Measurements from ENCODE around the gene IRF9. TPM values are rescaled to one million over a fixed set of nuclear protein-coding genes. Genes with fewer than 3 reads are reported as not detected.
A peak's percentile ranks its signal among the peaks of the same experiment; 100 is the strongest.

The IRF9 gene
- total and polyA plus RNA-seq, 2 of the 13 experiments (the other 11 are each of a cell fraction or from before 2014, with no cell fraction given): 14.9 to 49.7 TPM

DNA sequence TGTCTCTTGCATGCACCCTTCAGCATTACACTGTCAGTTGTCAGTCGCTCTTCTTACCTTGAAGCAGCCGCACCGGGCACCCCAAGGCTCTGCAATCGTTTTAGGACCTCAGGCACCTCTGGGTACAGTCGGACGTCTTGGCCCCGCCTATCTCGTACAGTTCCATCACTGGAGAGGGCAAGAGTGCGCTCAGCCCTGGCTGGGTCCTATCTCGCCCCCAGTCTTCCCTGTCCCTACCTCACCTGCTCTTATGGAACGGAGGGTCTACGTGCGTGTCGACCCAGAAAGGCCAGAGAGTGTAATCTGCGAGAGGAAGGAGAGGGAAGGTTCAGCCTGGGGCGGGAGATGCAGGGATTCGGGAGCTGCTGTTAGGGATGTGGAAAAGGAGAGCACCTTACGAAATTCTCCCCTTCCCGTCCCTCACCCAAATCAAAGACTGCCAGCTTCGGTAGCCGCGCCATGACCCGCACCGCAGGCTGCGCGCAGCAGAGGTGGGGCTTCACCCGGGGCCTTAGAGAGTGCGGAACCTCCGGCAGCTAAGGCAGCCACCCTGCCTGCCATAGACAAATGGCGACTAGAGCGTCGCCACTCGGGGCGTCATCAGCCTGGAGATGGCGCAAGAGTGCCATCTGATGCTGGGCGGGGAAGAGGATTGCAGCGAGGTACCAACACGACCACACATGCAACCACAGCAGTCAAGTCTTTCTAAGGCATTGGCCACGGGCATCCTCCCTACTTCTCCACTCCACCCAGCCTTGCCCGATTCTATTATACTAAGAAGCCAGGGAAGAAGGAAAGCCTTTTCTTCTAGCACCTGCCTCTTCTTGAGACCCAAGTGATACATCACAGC, 54.7 kb downstream of the IRF9 start, which contains the start of gene MDP1 (continued):
- TF ChIP-seq U2AF2 (IDR thresholded peaks at IDR 0.05; ENCODE audit: low read depth, low read length) (0 out of 2 replicates have a peak, but pooled peaks have one; percentile 80), MAFK (conservative IDR thresholded peaks at IDR 0.05 in 1 of 2, IDR thresholded peaks at IDR 0.05 in 1 of 2; ENCODE audit: low read length in 2 of 2) (peak; percentile 6 to 49; a peak in 2 of 4 replicates), SRSF1 (optimal IDR thresholded peaks at IDR 0.05; ENCODE audit: low read depth, low read length) (peak; percentile 99), ZKSCAN1 (IDR thresholded peaks at IDR 0.05; ENCODE audit: low read length) (no peak), NBN (conservative IDR thresholded peaks at IDR 0.05) (no peak), SMARCE1 (IDR thresholded peaks at IDR 0.05; ENCODE audit: borderline replicate concordance) (no peak), GPN1 (CRISPR knock-in tag; IDR thresholded peaks at IDR 0.05; ENCODE audit: borderline replicate concordance) (peak; percentile 37; the same call in 1 of the 2 replicates), ZNF496 (CRISPR knock-in tag; IDR thresholded peaks at IDR 0.05; ENCODE audit: insufficient replicate concordance) (no peak), MTF2 (CRISPR knock-in tag; IDR thresholded peaks at IDR 0.05; ENCODE audit: borderline replicate concordance) (0 out of 2 replicates have a peak, but pooled peaks have one; percentile 82), ZNF451 (CRISPR knock-in tag; IDR thresholded peaks at IDR 0.05) (peak; percentile 95), ZFYVE20 (CRISPR knock-in tag; IDR thresholded peaks at IDR 0.05; ENCODE audit: borderline replicate concordance, low read depth) (peak; percentile 79; the same call in 1 of the 2 replicates), FOXO1 (CRISPR knock-in tag; IDR thresholded peaks at IDR 0.05) (peak; percentile 87), ZNF564 (CRISPR knock-in tag; IDR thresholded peaks at IDR 0.05) (no peak), ZKSCAN8 (CRISPR knock-in tag; IDR thresholded peaks at IDR 0.05; ENCODE audit: borderline replicate concordance) (peak; percentile 97)
- TF ChIP-seq, protein P1, sequence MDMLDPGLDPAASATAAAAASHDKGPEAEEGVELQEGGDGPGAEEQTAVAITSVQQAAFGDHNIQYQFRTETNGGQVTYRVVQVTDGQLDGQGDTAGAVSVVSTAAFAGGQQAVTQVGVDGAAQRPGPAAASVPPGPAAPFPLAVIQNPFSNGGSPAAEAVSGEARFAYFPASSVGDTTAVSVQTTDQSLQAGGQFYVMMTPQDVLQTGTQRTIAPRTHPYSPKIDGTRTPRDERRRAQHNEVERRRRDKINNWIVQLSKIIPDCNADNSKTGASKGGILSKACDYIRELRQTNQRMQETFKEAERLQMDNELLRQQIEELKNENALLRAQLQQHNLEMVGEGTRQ (IDR thresholded peaks at IDR 0.05; ENCODE audit: low read depth, low read length): peak; percentile 33
- TF ChIP-seq, protein P1 (CRISPR knock-in tag; IDR thresholded peaks at IDR 0.05; ENCODE audit: borderline replicate concordance): no peak; the same call in 1 of the 2 replicates
- TF ChIP-seq, protein P2, sequence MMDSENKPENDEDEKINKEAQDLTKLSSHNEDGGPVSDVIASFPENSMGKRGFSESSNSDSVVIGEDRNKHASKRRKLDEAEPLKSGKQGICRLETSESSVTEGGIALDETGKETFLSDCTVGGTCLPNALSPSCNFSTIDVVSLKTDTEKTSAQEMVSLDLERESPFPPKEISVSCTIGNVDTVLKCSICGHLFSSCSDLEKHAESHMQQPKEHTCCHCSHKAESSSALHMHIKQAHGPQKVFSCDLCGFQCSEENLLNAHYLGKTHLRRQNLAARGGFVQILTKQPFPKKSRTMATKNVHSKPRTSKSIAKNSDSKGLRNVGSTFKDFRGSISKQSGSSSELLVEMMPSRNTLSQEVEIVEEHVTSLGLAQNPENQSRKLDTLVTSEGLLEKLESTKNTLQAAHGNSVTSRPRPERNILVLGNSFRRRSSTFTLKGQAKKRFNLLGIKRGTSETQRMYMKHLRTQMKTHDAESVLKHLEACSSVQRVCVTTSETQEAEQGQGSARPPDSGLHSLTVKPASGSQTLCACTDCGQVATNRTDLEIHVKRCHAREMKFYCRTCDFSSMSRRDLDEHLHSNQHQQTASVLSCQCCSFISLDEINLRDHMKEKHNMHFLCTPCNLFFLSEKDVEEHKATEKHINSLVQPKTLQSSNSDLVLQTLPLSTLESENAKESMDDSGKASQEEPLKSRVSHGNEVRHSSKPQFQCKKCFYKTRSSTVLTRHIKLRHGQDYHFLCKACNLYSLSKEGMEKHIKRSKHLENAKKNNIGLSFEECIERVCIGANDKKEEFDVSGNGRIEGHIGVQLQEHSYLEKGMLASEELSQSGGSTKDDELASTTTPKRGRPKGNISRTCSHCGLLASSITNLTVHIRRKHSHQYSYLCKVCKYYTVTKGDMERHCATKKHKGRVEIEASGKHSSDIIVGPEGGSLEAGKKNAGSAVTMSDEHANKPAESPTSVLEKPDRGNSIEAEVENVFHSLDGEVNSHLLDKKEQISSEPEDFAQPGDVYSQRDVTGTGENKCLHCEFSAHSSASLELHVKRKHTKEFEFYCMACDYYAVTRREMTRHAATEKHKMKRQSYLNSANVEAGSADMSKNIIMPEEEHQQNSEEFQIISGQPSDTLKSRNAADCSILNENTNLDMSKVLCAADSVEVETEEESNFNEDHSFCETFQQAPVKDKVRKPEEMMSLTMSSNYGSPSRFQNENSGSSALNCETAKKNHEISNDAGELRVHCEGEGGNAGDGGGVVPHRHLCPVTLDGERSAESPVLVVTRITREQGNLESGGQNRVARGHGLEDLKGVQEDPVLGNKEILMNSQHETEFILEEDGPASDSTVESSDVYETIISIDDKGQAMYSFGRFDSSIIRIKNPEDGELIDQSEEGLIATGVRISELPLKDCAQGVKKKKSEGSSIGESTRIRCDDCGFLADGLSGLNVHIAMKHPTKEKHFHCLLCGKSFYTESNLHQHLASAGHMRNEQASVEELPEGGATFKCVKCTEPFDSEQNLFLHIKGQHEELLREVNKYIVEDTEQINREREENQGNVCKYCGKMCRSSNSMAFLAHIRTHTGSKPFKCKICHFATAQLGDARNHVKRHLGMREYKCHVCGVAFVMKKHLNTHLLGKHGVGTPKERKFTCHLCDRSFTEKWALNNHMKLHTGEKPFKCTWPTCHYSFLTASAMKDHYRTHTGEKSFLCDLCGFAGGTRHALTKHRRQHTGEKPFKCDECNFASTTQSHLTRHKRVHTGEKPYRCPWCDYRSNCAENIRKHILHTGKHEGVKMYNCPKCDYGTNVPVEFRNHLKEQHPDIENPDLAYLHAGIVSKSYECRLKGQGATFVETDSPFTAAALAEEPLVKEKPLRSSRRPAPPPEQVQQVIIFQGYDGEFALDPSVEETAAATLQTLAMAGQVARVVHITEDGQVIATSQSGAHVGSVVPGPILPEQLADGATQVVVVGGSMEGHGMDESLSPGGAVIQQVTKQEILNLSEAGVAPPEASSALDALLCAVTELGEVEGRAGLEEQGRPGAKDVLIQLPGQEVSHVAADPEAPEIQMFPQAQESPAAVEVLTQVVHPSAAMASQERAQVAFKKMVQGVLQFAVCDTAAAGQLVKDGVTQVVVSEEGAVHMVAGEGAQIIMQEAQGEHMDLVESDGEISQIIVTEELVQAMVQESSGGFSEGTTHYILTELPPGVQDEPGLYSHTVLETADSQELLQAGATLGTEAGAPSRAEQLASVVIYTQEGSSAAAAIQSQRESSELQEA (CRISPR knock-in tag; IDR thresholded peaks at IDR 0.05; ENCODE audit: not compliant biosample characterization): peak; percentile 84
- TF ChIP-seq, protein P3, sequence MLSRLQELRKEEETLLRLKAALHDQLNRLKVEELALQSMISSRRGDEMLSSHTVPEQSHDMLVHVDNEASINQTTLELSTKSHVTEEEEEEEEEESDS (CRISPR knock-in tag; IDR thresholded peaks at IDR 0.05; ENCODE audit: borderline replicate concordance): peak; percentile 96; the same call in 1 of the 2 replicates

Data from HepG2 (cell line).